ENCODE results near the gene CA9. TPM values are rescaled to one million over a fixed set of nuclear protein-coding genes. Genes with fewer than 3 reads are reported as not detected.

The CA9 gene
- total RNA-seq, 1 experiment from 2014 or later = not detected

DNA sequence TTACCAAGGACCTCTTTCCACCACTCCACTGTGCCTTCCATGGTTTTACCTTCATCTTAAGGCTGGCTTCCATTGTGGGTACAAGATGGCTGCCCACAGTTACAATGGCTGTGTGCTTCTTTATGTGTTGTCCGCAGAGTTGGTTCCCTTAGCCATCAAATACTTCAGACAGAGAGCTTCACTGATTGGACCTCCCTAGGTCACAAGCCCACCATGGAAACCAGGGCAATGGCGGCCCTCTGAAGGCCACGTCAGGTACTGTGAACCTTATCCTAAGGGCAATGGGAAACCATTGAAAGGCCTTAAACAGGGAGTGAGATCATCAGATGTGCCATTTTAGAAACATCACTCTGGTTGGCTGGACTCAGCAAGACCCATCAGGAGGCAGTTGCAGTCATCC, 5.8 kb upstream of the CA9 start:
- no peak for DNase-seq (ENCODE audit: low spot score)
- in situ Hi-C loops (cut with HindIII; ENCODE audit: low sequenced_read_pairs) = no loop called here

GRCh38 chr9:35669331-35670145, 4.2 kb upstream of the CA9 start:
- in situ Hi-C loops (cut with HindIII; ENCODE audit: low sequenced_read_pairs) = no loop called here
- no peak for DNase-seq (ENCODE audit: low spot score)

DNA sequence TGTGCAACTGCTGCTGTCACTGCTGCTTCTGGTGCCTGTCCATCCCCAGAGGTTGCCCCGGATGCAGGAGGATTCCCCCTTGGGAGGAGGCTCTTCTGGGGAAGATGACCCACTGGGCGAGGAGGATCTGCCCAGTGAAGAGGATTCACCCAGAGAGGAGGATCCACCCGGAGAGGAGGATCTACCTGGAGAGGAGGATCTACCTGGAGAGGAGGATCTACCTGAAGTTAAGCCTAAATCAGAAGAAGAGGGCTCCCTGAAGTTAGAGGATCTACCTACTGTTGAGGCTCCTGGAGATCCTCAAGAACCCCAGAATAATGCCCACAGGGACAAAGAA, 265 bp downstream of the CA9 start:
- DNase-seq (ENCODE audit: low spot score) = no peak
- in situ Hi-C loops (cut with HindIII; ENCODE audit: low sequenced_read_pairs) = no loop called here

DNA sequence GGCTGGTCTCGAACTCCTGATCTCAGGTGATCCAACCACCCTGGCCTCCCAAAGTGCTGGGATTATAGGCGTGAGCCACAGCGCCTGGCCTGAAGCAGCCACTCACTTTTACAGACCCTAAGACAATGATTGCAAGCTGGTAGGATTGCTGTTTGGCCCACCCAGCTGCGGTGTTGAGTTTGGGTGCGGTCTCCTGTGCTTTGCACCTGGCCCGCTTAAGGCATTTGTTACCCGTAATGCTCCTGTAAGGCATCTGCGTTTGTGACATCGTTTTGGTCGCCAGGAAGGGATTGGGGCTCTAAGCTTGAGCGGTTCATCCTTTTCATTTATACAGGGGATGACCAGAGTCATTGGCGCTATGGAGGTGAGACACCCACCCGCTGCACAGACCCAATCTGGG, 1.5 kb downstream of the CA9 start:
- in situ Hi-C loops (cut with HindIII; ENCODE audit: low sequenced_read_pairs) = no loop called here
- DNase-seq (ENCODE audit: low spot score) = no peak

- DNase-seq (ENCODE audit: low spot score) = no peak
- in situ Hi-C loops (cut with HindIII; ENCODE audit: low sequenced_read_pairs) = no loop called here
Measured at GRCh38 chr9:35675732-35676392, 2.1 kb downstream of the CA9 start.

DNA sequence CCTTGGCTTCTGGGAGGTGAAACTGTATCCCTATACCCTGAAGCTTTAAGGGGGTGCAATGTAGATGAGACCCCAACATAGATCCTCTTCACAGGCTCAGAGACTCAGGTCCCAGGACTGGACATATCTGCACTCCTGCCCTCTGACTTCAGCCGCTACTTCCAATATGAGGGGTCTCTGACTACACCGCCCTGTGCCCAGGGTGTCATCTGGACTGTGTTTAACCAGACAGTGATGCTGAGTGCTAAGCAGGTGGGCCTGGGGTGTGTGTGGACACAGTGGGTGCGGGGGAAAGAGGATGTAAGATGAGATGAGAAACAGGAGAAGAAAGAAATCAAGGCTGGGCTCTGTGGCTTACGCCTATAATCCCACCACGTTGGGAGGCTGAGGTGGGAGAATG, 5.4 kb downstream of the CA9 start:
- in situ Hi-C loops (cut with HindIII; ENCODE audit: low sequenced_read_pairs) = no loop called here
- no peak for DNase-seq (ENCODE audit: low spot score)

DNA sequence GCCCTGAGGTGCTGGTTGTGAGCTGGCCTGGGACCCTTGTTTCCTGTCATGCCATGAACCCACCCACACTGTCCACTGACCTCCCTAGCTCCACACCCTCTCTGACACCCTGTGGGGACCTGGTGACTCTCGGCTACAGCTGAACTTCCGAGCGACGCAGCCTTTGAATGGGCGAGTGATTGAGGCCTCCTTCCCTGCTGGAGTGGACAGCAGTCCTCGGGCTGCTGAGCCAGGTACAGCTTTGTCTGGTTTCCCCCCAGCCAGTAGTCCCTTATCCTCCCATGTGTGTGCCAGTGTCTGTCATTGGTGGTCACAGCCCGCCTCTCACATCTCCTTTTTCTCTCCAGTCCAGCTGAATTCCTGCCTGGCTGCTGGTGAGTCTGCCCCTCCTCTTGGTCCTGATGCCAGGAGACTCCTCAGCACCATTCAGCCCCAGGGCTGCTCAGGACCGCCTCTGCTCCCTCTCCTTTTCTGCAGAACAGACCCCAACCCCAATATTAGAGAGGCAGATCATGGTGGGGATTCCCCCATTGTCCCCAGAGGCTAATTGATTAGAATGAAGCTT, 6.1 kb downstream of the CA9 start:
- in situ Hi-C loops (cut with HindIII; ENCODE audit: low sequenced_read_pairs) = no loop called here
- no peak for DNase-seq (ENCODE audit: low spot score)

DNA sequence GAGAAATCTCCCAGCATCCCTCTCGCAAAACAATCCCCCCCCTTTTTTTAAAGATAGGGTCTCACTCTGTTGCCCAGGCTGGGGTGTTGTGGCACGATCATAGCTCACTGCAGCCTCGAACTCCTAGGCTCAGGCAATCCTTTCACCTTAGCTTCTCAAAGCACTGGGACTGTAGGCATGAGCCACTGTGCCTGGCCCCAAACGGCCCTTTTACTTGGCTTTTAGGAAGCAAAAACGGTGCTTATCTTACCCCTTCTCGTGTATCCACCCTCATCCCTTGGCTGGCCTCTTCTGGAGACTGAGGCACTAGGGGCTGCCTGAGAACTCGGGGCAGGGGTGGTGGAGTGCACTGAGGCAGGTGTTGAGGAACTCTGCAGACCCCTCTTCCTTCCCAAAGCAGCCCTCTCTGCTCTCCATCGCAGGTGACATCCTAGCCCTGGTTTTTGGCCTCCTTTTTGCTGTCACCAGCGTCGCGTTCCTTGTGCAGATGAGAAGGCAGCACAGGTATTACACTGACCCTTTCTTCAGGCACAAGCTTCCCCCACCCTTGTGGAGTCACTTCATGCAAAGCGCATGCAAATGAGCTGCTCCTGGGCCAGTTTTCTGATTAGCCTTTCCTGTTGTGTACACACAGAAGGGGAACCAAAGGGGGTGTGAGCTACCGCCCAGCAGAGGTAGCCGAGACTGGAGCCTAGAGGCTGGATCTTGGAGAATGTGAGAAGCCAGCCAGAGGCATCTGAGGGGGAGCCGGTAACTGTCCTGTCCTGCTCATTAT, 6.8 kb downstream of the CA9 start:
- peak; percentile 81 for DNase-seq (ENCODE audit: low spot score)
- in situ Hi-C loops (cut with HindIII; ENCODE audit: low sequenced_read_pairs) = no loop called here

DNA sequence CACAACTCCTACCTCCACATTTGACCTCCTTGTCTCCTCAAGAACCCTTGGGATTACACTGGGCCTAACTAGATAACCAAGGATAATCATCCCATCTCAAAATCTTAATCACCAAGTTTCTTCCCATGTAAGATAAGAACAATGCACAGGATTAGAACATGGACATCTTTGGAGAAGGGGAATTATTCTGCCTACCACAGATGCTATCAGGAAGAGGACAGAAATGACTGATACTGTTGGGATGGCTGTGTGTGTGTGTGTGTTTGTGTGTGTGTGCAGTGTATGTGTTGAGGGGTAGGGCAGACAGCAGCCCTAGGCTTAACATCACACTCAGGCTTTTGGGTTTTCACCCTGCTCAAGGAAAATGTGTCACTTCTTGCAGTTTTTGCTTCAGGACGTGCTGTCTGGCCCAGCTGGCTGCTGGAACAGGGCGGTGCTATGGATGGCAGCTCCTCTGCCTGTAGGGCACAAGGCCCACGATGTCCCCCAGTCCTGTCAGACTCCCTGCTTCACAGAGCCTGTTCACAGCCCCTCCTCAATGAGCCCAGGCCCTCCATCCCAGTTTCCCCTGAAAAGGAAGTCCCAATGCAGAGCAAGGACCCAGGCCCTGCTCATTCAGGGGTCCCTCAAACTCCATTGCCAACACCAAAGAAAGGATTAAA, 7.7 kb downstream of the CA9 start:
- no peak for DNase-seq (ENCODE audit: low spot score)
- in situ Hi-C loops (cut with HindIII; ENCODE audit: low sequenced_read_pairs) = no loop called here

DNA sequence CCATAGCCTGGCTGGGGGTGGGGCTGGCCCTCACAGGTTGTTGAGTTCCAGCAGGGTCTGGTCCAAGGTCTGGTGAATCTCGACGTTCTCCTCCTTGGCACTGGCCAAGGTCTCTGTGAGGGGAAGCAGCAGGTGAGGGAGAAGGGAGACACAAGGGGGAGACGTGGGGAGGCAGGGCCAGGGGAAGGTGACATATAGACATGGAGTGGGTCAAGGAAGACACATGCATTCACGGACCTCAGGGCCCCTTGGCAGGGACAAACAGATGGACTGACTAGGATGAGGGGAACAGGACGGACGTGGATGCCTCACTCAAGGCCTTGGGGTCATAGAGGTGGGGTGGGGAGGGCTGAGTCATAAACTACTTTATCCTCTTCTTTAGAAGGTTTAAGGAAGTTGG, 8.3 kb downstream of the CA9 start:
- in situ Hi-C loops (cut with HindIII; ENCODE audit: low sequenced_read_pairs) = no loop called here
- DNase-seq (ENCODE audit: low spot score) = no peak

DNA sequence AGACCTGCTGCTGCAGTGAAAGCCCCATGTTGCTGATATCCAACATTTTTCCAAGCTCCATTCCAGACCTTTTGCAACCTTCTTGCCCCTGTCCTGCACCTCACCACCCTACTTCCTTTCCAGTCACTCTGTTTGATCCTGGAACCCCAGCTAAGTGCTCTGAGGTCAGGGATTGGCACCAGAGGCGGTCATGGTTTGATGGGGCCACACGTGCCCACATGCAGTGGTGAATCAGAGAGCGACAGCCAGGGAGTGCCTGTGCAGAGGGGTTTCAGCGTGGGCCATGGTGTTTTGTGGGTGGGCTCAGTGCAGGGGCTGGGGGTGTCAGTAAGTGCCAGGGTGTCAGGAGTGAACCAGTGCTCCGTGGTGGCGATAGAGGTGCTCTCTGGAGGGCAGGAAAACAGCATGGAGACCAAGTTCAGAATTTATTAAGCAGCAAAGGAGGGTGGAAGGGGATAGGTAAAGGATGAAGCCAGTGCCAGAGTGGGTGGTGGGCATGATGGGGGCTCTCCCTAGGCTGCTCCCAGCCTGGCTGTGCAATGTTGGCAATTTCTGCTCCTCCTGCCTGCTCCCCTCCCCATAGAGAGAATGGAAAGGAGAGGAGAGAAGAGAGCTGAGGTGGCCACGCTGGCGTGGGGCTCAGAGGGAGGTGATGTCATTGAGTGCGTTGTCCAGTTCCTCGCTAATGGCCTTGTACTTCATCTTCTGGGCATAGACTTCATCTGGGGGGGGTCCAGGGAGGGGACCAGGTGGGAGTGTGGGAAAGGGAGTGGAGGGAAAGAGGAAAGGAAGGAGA, 9.0 kb downstream of the CA9 start:
- in situ Hi-C loops (cut with HindIII; ENCODE audit: low sequenced_read_pairs) = no loop called here
- no peak for DNase-seq (ENCODE audit: low spot score)

- DNase-seq (ENCODE audit: low spot score) = no peak
- in situ Hi-C loops (cut with HindIII; ENCODE audit: low sequenced_read_pairs) = no loop called here
Measured at GRCh38 chr9:35683323-35683722, 9.6 kb downstream of the CA9 start.

DNA sequence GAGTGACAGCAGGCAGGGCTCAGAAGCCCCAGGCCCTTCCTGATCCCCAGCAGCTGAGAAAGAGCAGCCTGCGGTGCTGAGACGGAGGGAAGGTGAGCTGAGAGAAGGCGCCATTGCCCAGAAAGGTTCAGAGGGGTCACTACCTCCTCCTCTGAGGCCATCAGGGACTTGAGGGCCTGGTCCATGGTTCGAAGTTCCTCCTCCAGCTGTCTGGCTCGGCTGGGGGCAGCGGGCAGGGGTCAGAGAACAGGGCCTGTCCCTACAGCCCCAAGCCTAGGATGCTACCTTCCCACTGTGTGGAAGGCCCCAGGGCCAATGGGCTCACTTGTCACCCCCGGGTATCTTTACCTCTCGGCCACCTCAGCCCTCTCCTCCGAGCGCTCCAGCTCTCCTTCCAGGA, 11.2 kb downstream of the CA9 start:
- DNase-seq (ENCODE audit: low spot score) = no peak
- in situ Hi-C loops (cut with HindIII; ENCODE audit: low sequenced_read_pairs) = no loop called here

DNA sequence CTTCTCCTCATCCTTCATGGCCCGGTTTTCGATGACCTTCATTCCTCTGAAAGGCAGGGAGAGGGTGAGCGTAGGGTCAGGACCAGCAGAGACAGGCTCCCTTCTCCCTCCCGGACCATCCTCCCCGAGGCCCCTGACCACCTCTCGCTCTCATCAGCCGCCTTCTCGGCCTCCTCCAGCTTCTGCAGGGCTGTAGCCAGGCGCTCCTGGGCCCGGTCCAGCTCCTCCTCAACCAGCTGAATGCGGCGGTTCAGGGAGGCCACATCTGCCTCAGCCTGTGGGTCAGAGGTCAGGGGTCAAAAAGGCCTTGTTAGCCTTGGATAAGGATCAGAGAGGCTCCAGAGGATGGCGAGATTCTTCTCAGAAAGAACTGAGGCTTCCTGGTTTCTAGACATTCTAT, 11.8 kb downstream of the CA9 start:
- DNase-seq (ENCODE audit: low spot score) = no peak
- in situ Hi-C loops (cut with HindIII; ENCODE audit: low sequenced_read_pairs) = no loop called here

- DNase-seq (ENCODE audit: low spot score) = peak; percentile 95
- in situ Hi-C loops (cut with HindIII; ENCODE audit: low sequenced_read_pairs) = no loop called here
Measured at GRCh38 chr9:35686222-35687203, 12.8 kb downstream of the CA9 start.

DNA sequence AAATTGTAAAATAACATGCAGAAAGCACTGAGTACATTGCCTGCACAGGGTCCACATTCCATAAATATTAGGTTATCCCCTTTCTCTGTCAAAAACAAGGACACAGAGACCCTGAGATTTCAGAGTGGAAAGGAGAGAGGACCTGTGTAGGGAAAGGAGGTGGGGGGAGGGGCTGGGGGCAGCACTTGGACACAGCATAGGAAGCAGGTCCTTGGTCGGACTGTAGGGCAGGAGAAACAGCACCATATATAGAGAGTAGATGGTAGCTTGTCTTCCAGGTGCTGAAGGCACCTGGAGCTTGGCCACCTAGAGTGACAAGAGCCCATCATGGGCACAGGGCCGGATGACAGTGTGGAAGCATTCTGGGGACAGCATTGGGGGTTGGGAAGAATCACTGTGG, 13.6 kb downstream of the CA9 start:
- in situ Hi-C loops (cut with HindIII; ENCODE audit: low sequenced_read_pairs) = no loop called here
- no peak for DNase-seq (ENCODE audit: low spot score)

- DNase-seq (ENCODE audit: low spot score) = no peak
- in situ Hi-C loops (cut with HindIII; ENCODE audit: low sequenced_read_pairs) = no loop called here
Measured at GRCh38 chr9:35687972-35688557, 14.3 kb downstream of the CA9 start.
